GM06990 (cell line): Measurements from ENCODE around the gene UCK2.

Source experiments
- DNase-seq: peaks from one replicate; pipeline ENCODE4 v3.0.0-alpha.2; 2011; ENCODE audit not compliant: insufficient read length; ENCODE audit errors: extremely low read depth
- H3K27me3 ChIP-seq: replicated peaks from 2 replicates; pipeline ENCODE4 v1.6.0; 2011; ENCODE audit warnings: low read length; ENCODE audit not compliant: control insufficient read depth, insufficient read depth
- H3K36me3 ChIP-seq: 2 replicates; pipeline ENCODE4 v1.5.1; 2011; ENCODE audit warnings: low read length; ENCODE audit not compliant: control insufficient read depth, insufficient read depth
- H3K4me3 ChIP-seq: replicated peaks from 2 replicates; pipeline ENCODE4 v1.5.1; 2011; ENCODE audit warnings: low read depth, mild to moderate bottlenecking, control low read depth, low read length
- CTCF ChIP-seq: IDR thresholded peaks from 2 replicates; pipeline ENCODE4 v1.5.1; 2011; ENCODE audit warnings: low read length, control low read depth, mild to moderate bottlenecking, inconsistent platforms; ENCODE audit not compliant: insufficient read depth, poor library complexity, severe bottlenecking

Gene UCK2

GRCh38 chr1:165829888-165830287 lies 2.5 kb downstream of the UCK2 start:
- Histone ChIP-seq H3K4me3 (peak overlapping the region; percentile 88), H3K36me3 (no peaks in the 10 kb centered on the region), H3K27me3 (no peaks in the 10 kb centered on the region)
- no peak for DNase-seq
- TF ChIP-seq CTCF = no peak

GRCh38 chr1:165831146-165831545 lies 3.7 kb downstream of the UCK2 start:
- H3K36me3 ChIP-seq = no peaks in the 10 kb centered on the region
- no peak for DNase-seq
- H3K4me3 ChIP-seq = no peak overlapping the region
- no peak for TF ChIP-seq CTCF
- H3K27me3 ChIP-seq = no peaks in the 10 kb centered on the region

- no peaks in the 10 kb centered on the region for H3K27me3 ChIP-seq
- TF ChIP-seq CTCF = no peak
- no peak for DNase-seq
- H3K4me3 ChIP-seq = no peak overlapping the region
- no peaks in the 10 kb centered on the region; the same call in 1 of the 2 replicates for H3K36me3 ChIP-seq
Observed at GRCh38 chr1:165832902-165833301, 5.5 kb downstream of the UCK2 start.

GRCh38 chr1:165833358-165833757 lies 5.9 kb downstream of the UCK2 start:
- Histone ChIP-seq H3K4me3 (no peak overlapping the region), H3K27me3 (no peaks in the 10 kb centered on the region), H3K36me3 (no peaks in the 10 kb centered on the region; the same call in 1 of the 2 replicates)
- DNase-seq = no peak
- TF ChIP-seq CTCF = no peak

- DNase-seq = no peak
- TF ChIP-seq CTCF = no peak
Observed at GRCh38 chr1:165834229-165834628, 6.8 kb downstream of the UCK2 start.

GRCh38 chr1:165834881-165835280 lies 7.5 kb downstream of the UCK2 start:
- no peaks in the 10 kb centered on the region; the same call in 1 of the 2 replicates for H3K36me3 ChIP-seq
- H3K27me3 ChIP-seq = no peaks in the 10 kb centered on the region
- TF ChIP-seq CTCF = no peak
- no peak for DNase-seq
- H3K4me3 ChIP-seq = no peak overlapping the region

More at GRCh38 chr1:165834229-165834628, 6.8 kb downstream of the UCK2 start:
- Histone ChIP-seq H3K4me3 (no peak overlapping the region), H3K36me3 (no peaks in the 10 kb centered on the region; the same call in 1 of the 2 replicates), H3K27me3 (no peaks in the 10 kb centered on the region)
